ENCODE results near the gene RREB1. TPM values are rescaled to one million over a fixed set of nuclear protein-coding genes. Genes with fewer than 3 reads are reported as not detected.

RREB1 gene
- total and polyA plus RNA-seq, 2 experiments from 2014 or later = 8.5 to 25.5 TPM

- no peaks in the 10 kb centered on the region; the same call in 1 of the 2 replicates for H3K79me2 ChIP-seq (replicated peaks; ENCODE audit: insufficient read depth)
- no peak overlapping the region for H3K4me2 ChIP-seq
- H3K4me3 ChIP-seq = no peak overlapping the region
- H3K27me3 ChIP-seq (ENCODE audit: insufficient read depth) = no peaks in the 10 kb centered on the region
- no peak overlapping the region for H3K4me3 Mint-ChIP-seq
- no peaks in the 10 kb centered on the region; the same call in 1 of the 2 replicates for H4K20me1 ChIP-seq (replicated peaks; ENCODE audit: insufficient read depth)
- H3K27ac Mint-ChIP-seq = no peak overlapping the region
- H3K27me3 Mint-ChIP-seq (ENCODE audit: insufficient read depth, low read depth, poor library complexity) = no peaks in the 10 kb centered on the region
- H3K9me2 ChIP-seq (ENCODE audit: insufficient read depth) = no peaks in the 10 kb centered on the region
- H3K27ac ChIP-seq (ENCODE audit: low read depth) = no peak overlapping the region
- DNase-seq (ENCODE audit: low spot score) (no peak), ATAC-seq (no peak)
- H3K4me1 ChIP-seq (ENCODE audit: insufficient read depth) = no peaks in the 10 kb centered on the region
- TF ChIP-seq JUNB (IDR thresholded peaks at IDR 0.05; ENCODE audit: unreplicated experiment) (no peak), ZNF331 (CRISPR knock-in tag; IDR thresholded peaks at IDR 0.05; ENCODE audit: low read depth) (no peak), NANOG (IDR thresholded peaks at IDR 0.05; ENCODE audit: borderline replicate concordance) (no peak), CTCF (conservative IDR thresholded peaks at IDR 0.05; ENCODE audit: low read depth in 2 of 2) (no peak), CREB1 (CRISPR knock-in tag; IDR thresholded peaks at IDR 0.05; ENCODE audit: low read depth) (no peak), REST (IDR thresholded peaks at IDR 0.05; ENCODE audit: unreplicated experiment) (no peak), STAT1 (IDR thresholded peaks at IDR 0.05; ENCODE audit: unreplicated experiment) (no peak), EZH2phosphoT487 (IDR thresholded peaks at IDR 0.05; ENCODE audit: unreplicated experiment) (no peak), POLR2AphosphoS5 (IDR thresholded peaks at IDR 0.05; ENCODE audit: low read depth) (no peak)
- H3F3A ChIP-seq (replicated peaks; ENCODE audit: low read depth) = no peaks in the 10 kb centered on the region
- H3K36me3 ChIP-seq (ENCODE audit: insufficient read depth) = peaks cover 66% of the 10 kb centered on the region
- H3K4me1 Mint-ChIP-seq = no peaks in the 10 kb centered on the region
- H2AFZ ChIP-seq = no peak overlapping the region
- H3K36me3 Mint-ChIP-seq (ENCODE audit: low read depth) = peaks cover 62% of the 10 kb centered on the region
- no peaks in the 10 kb centered on the region for H3K9me3 Mint-ChIP-seq
These were observed 188.2 kb downstream of the RREB1 start for GRCh38 chr6:7295916-7296315.

GRCh38 chr6:7296602-7297001, 188.8 kb downstream of the RREB1 start:
- DNase-seq (ENCODE audit: low spot score) (no peak), ATAC-seq (no peak)
- peaks cover 3% of the 10 kb centered on the region; the same call in 1 of the 2 replicates for H3K79me2 ChIP-seq (replicated peaks; ENCODE audit: insufficient read depth)
- Mint-ChIP-seq H3K4me3 (no peak overlapping the region), H3K4me1 (no peaks in the 10 kb centered on the region), H3K9me3 (no peaks in the 10 kb centered on the region), H3K36me3 (ENCODE audit: low read depth) (peaks cover 69% of the 10 kb centered on the region), H3K27ac (no peak overlapping the region), H3K27me3 (ENCODE audit: insufficient read depth, low read depth, poor library complexity) (no peaks in the 10 kb centered on the region)
- H3F3A ChIP-seq (replicated peaks; ENCODE audit: low read depth) = no peaks in the 10 kb centered on the region
- H4K20me1 ChIP-seq (replicated peaks; ENCODE audit: insufficient read depth) = no peaks in the 10 kb centered on the region; the same call in 1 of the 2 replicates
- H3K27me3 ChIP-seq (ENCODE audit: insufficient read depth) = no peaks in the 10 kb centered on the region
- H2AFZ ChIP-seq = no peak overlapping the region
- no peak overlapping the region for H3K27ac ChIP-seq (ENCODE audit: low read depth)
- H3K4me2 ChIP-seq = no peak overlapping the region
- H3K9me2 ChIP-seq (ENCODE audit: insufficient read depth) = no peaks in the 10 kb centered on the region
- no peak overlapping the region for H3K4me3 ChIP-seq
- H3K36me3 ChIP-seq (ENCODE audit: insufficient read depth) = peaks cover 73% of the 10 kb centered on the region
- no peaks in the 10 kb centered on the region for H3K4me1 ChIP-seq (ENCODE audit: insufficient read depth)
- no peak for TF ChIP-seq CTCF (conservative IDR thresholded peaks at IDR 0.05; ENCODE audit: low read depth in 2 of 2)
- no peak for TF ChIP-seq EZH2 (IDR thresholded peaks at IDR 0.05; ENCODE audit: low read depth, unreplicated experiment)
- no peak for TF ChIP-seq CREB1 (CRISPR knock-in tag; IDR thresholded peaks at IDR 0.05; ENCODE audit: low read depth)

All from GM23338 (cell line).